ENCODE measurements around the gene PAQR6. TPM values are rescaled to one million over a fixed set of nuclear protein-coding genes. Genes with fewer than 3 reads are reported as not detected.

The PAQR6 gene
- total and polyA plus RNA-seq, 2 of the 8 experiments (the other 6 are each of a cell fraction or from before 2014, with no cell fraction given): 7.1 to 11.3 TPM

DNA sequence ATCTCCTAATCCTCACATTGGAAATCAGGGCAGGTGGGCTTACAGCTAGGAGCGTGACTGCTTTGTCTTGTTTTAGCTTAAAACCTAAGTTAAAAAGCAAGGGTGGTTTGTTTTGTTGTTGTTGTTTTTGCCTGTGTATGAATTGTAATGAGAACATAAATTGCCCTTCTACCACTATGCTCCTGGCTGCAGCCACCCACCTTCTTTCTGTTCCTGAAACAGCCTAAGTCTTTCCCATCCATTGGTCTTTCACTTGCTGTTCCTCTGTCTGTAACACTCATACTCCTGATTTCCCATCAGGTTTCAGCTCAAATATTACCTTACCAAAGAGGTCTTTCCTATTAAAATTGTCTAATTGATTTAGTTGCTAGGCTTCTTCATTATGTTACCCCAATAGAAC, 35.7 kb upstream of the PAQR6 start (continued):
- TF ChIP-seq NANOG (IDR thresholded peaks at IDR 0.05; ENCODE audit: insufficient read depth, low read depth, low read length, poor library complexity, severe bottlenecking) (no peak), SP1 (IDR thresholded peaks at IDR 0.05; ENCODE audit: low read depth, low read length) (no peak), HDAC6 (IDR thresholded peaks at IDR 0.05; ENCODE audit: low read depth, low read length) (no peak), SUZ12 (IDR thresholded peaks at IDR 0.05; ENCODE audit: low read length) (no peak), TAF7 (optimal IDR thresholded peaks at IDR 0.05; ENCODE audit: borderline replicate concordance, low read depth, low read length) (no peak), JUND (IDR thresholded peaks at IDR 0.05; ENCODE audit: low read length) (no peak), YY1 (IDR thresholded peaks at IDR 0.05; ENCODE audit: low read depth, low read length) (no peak), EP300 (IDR thresholded peaks at IDR 0.05; ENCODE audit: borderline replicate concordance in 1 of 2, low read depth in 2 of 2, low read length in 2 of 2) (no peak)
- TF ChIP-seq, protein P1, sequence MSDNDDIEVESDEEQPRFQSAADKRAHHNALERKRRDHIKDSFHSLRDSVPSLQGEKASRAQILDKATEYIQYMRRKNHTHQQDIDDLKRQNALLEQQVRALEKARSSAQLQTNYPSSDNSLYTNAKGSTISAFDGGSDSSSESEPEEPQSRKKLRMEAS (IDR thresholded peaks at IDR 0.05): no peak
